Ovary (tissue), 3 donors: Measurements from ENCODE around the gene INPP1.

Source experiments
- CTCF ChIP-seq, 3 donors: fragments of 450-650 bp in 2 of 3; fragments of 200-600 bp in 1 of 3; IDR thresholded peaks; one replicate each; pipeline versions ENCODE4 v1.5.1 to v1.8.0; 2016 to 2022; ENCODE audit warnings: antibody characterized with exemption in 3 of 3, mild to moderate bottlenecking in 1 of 3
- EP300 ChIP-seq: sonication (generic); formaldehyde crosslinking; IDR thresholded peaks from one replicate; pipeline ENCODE4 v1.6.1; 2017; ENCODE audit warnings: antibody characterized with exemption
- donor health status: DM: no; HTN: no; CAD: no.

- TF ChIP-seq CTCF (IDR thresholded peaks at IDR 0.05) (no peak), EP300 (no peak)
Observed at GRCh38 chr2:190380962-190381412, 37.6 kb downstream of the INPP1 start.
